DMS53 (cell line): ENCODE data around the gene ITPR2.
"Not testable (repeated sequence)": the region's sequence is repeated elsewhere in the genome, so short reads cannot be mapped to it uniquely, and the experiment has no call there.

Experiments used
- DNase-seq: peaks from one replicate; lab custom pipeline; 2025; lab: John Stamatoyannopoulos, UW

Gene ITPR2

DNA sequence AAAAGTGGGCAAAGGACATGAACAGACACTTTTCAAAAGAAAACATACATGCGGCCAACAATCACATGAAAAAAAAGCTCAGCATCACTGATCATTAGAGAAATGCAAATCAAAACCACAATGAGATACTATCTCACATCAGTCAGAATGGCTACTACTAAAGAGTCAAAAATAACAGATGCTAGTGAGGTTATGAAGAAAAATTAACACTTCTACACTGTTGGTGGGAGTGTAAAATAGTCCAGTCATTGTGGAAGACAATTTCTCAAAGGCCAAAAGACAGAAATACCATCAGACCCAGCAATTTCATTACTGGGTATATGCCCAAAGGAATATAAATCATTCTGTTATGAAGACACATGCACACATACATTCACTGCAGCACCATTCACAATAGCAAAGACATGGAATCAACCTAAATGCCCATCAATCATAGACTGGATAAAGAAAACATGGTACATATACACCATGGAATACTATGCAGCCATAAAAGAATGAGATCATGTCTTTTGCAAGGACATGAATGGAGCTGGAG is 103.8 kb downstream of the ITPR2 start:
- DNase-seq = not testable (repeated sequence)

DNA sequence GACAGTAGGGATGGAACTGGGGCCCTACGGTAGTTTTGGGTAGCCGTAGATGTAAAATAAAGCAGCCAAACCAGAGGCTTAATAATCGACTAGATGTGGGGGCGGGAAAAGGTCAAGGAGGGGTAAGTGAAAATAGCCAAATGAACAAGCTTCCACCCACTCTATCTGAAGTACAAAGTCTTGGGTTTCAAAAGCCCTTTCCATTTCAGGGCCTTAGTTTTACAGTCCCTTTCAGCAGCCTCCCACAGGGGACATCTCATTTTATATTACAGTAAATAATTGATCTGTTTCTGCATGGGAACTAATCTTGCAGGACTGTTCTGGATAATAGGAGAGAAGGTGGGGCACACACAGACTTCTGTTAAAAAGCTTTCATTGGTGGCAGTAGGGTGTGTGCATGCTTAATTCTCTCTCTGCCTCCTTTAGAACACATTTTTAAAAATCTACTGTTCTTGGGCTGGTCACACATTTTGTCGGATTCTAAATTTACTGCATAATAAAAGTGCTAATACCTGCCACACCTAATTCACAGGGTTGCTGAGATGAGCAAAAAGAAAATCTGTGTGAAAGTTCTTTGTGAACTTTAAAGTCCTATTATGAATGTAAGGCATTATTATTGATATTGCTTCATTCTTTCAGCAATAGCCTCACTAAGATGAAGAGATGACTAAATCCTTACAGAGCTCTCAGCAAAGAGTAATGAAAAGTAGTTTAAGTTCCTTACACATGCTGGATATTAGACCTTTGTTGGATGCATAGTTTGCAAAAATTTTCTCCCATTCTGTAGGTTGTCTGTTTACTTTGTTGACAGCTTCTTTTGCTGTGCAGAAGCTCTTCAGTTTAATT is 104.6 kb downstream of the ITPR2 start:
- no peak for DNase-seq

DNA sequence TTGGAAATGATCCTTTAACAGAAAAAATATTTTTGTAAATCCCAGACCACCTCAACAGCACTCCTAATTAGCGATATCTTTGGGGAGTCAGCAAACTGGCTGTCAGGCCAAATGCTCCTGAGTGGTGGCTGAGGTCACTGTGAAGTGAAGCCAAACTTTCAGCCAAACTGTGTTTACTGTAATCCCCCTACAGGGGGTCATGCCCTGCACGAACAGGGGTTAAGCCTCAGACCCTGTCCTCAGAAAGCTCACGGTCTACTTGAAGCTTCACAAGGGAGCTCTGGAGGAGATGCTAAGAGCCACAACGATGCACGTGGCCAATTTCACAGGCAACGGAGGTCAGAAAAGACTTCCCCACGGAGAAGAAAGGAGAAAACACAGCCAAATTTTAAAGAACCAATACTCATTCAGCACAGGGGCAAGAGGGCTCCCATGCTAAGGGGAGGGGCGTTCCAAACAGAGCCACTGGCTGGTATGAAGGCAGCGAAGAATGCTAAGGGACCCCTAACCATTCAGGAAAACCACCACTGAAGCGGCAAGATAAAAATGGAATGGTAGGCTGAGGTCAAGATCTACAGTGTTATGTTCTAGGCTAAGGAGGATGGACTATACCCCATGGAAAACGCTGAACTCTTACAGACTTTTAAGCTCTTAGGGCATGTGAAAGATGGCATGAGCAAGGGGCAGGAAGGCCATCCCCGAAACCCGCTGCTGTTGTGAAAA is 105.4 kb downstream of the ITPR2 start:
- no peak for DNase-seq

DNA sequence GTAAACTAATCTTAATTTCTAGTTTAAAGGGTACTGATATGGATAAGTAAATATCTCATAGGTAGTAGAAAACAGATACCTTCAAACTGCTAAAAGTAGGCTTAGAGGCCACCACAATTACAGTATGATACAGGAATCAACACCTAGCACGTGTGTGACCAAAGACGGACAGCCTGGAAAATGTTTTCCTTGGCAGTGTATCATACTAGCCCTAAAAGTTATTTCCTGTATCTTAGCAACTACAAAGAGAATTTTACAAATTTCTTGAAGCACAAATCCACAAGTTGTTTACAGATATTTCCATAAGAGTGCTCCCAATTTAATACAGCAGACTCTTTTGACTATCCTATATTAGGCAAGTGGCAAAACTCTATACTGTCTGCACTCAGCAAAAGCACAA is 106.0 kb downstream of the ITPR2 start:
- DNase-seq = no peak

DNA sequence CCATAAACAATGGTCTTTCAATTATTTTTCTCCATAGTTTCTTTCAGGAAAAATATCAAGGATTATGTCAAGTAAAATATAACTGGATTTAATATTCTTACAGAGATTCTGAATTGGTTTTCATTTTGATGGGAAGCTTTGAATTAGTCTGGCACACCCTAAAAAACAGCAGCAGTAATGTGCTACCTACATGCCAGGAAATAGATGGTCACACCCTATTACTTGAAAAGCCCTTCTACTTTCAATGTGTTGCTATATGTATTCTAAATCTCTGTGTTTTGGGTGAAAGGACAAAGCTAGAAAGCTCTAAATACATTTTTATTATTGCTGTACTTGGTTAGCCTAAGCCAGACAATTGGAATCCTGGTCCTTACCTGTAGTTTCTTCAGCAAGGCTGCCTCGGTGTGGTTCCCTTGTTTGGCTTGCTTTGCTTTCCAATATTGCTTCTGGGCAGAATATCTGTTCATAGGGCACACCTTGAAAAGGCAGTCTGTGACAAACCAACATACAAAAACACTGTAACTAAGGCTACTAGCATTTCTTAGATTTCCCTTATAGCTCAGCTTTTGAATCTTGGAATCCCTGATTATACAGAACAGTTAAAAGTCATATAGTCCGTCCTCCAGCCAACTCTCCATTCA is 107.6 kb downstream of the ITPR2 start:
- no peak for DNase-seq

DNA sequence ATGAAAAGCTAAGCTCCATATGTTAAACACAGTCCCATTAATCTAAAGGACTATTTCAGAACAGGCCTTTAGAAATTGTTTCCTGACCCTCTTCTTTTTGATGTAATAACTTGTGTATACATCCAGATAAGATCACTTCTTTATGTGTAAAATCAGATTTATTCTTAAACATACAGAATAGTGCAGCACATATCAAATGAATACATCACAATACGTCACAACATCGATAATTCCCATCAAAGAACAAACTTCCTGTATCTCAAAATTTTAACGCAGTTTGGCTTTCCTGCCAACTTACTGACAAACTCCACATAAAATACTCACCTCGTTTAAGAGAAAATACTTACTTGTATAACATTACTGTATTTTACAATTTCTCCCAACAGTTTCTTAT is 108.7 kb downstream of the ITPR2 start:
- DNase-seq = no peak

DNA sequence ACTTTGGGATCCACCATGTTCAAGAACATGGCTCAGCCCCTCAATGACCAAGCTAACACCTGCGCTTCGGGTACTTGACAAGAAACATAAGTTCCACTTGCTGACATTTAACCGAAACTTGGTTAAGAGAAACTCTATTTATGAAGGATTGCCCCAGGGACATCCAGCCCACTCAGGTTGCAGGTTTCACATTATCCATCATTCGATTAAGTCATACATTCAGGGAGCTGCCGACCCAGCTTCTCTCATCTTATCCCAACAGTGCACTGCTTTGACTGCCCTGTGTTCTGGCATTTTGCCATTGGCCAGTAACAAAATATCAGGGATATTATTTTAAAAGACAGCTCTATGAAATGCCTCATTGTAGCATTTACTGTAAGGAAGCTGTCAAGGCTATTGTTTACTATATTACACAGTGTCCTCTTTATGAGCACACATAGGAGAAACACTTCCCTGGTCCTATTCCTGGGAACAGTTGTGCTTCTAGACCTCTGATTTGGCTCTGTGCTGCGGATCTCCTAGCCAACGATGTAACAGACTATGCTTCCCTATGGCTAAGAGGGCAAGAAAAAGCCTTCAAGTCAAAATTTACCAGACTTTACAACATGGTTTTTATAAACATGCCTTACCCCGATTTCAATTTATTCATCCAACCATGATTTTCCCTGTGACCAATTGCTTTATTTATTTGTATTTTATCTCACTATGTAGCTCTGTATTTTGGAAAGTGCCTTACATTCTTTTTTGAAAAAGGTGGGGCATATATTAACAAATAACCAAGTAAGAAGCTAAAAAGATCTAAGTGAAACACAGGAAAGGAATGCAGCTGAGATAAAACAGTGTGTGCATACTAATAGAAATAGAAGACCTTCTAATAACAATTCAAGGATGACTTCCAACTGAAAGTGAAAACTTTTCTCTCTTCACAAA is 109.3 kb downstream of the ITPR2 start:
- peak; percentile 56 for DNase-seq

DNA sequence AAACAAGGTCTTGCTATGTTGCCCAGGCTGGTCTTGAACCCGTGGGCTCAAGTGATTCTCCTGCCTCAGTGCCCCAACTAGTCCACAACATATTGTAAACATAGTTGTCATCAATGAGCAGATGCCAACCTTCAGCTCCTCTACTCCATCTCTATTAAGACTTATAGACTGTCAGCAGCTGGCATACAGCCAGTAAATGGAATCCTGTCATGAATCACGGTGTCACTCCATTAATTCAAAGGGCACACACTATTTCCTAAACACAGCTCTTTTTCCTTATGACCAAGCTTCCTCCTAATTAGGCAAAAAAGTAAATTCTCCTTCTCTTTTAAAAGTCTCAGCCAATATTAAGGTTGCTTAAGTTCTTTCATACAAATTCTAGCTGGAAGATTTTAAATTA is 111.2 kb downstream of the ITPR2 start:
- peak; percentile 88 for DNase-seq

DNA sequence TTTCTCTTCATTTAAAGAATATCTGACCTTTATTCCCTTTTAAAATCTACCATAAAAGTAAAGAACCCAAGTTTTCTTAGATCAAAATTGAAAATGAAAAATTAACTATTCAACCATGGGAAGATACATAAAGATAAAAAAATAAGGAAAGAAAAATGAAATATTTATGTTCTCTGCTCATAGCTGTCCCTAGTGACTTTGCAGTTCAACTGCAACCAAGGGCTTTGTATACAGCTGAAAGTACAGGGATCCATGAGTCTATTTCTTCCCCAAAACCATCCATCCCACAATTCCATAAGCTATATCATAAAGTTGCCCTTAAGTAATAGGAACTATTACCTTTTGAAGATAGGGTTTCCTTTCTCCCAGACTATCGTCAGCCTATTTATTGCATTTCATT is 113.1 kb downstream of the ITPR2 start:
- DNase-seq = peak; percentile 58

DNA sequence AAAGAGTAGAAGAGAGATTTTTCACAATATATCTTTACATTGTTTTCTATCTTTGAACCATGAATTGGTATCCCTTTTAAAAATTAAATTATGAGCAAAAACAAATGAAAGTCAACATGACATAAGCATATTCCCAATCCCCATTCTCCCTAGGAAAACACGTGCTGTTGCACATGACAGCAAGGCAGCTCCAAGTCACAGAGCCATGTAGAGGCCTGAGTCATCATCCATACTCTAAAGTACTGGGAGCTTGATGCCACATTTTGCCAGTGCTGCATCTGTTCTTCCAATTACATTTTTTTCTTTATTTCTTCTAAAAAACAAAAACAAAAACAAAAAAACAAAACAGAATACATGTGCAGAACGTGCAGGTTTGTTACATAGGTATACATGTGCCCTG is 115.2 kb downstream of the ITPR2 start:
- peak; percentile 92 for DNase-seq

DNA sequence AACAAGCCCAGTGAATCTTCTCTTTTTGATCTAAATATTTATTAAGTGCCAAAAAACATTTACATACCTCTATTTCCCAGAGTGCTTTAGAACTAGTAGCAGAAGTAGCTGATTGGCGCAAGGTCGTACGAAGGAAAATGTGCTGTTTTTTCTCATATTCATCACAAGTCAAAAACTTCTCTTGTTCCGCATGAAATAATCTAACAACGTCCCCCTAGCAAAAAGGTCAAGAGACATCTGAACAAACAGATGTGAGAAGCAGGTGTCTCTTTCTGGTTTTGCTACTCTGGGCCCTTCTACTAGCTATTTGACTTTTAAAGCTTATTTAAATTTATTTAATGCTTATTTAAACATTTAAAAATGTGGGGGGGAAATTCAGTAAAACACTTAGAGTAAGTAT is 117.8 kb downstream of the ITPR2 start:
- peak; percentile 95 for DNase-seq

DNA sequence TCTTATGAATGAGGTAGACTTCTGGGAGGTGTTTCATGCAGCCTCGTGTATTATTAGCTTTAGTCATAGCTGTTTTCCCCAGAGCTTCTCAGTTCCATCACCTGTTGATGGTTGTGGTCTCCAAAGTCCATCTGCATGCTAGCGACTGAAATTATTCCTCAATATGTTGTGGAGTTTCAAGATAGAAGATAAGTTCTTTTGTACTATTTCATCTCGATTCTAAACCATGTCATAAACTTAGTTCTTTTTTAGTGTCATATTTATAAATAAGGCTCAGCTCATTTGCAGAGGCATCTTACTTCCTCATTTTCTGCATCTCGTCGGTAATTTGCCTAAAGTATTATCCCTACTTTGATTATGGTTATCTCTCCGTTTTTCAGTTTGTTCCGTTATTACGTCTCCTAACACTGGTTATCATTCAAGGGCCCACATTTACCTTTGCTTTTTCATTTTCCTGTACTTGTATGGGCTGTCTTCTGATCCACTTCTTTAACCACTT is 119.1 kb downstream of the ITPR2 start:
- no peak for DNase-seq

DNA sequence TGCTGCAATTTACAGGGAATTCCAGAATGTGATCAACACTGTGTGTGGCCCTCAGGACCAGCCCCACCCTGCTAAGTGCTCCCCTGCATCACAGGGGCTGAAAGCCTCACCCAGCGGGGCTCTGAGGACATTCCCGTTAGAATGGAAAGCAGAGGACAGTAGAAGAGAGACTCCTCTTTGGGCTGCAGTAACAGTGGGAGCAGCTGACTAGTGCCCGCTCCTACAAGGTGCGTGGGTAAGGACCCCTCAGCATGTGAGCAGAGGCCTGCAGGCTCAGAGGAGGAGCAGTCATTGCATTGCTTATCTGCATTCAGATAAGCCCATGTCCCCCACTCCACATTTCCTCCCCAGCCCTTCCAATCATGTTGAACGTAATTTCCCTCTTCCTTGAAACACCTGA is 120.1 kb downstream of the ITPR2 start:
- DNase-seq = no peak

DNA sequence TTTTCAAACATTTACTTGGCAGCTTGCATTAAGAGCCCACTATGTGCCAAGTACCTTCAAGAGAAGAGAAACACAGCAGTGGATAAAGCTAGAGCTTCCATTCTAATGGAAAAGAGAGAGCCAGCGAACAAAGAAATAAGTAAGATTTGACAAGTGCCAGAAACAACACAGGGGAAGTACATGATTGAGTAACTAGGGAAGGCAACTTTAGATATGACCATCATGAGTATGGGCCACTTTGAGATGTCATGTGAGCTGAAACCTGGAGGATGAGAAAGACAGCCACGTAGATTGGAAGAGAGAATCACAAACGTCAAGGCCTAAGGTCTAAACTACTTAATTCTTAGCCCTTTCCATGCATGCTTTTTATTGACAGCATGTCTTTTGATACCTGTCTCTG is 121.4 kb downstream of the ITPR2 start:
- DNase-seq = no peak

DNA sequence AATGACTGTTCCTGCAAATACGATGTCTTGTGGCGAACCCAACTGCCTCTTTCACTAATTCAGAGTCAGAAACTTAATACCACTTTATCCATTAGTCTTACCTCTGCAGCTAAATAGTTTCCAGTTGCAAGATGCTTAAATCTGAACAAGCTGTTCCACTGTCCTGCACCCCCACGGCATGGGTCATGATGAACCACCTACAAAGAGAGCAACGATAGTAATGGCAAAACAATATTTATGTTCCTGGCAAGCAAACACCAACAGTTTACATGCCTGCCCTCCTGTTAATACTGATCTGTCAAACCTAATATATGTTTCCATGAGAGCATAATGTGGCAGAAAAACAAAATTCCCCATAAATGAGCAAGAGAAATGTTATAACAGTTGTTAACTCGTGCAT is 121.9 kb downstream of the ITPR2 start:
- no peak for DNase-seq

DNA sequence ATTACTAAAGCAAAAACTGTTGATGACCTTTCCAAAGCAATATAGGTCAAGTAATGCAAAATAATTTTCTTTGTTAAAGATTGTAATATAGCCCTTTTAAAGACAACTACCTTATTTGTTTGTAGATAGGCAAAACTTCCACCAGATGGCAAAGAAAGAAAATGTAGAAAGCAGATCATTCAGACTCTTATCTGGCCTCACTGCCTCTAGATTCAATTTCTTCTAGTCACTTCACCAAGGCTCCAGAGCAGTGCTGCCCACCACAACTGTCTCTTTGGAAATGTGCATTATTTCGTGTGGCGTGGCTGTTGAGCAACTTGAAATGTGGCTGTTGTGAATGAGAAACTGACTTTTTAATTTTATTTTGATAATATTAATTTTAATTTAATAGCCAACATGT is 127.1 kb downstream of the ITPR2 start:
- no peak for DNase-seq

DNA sequence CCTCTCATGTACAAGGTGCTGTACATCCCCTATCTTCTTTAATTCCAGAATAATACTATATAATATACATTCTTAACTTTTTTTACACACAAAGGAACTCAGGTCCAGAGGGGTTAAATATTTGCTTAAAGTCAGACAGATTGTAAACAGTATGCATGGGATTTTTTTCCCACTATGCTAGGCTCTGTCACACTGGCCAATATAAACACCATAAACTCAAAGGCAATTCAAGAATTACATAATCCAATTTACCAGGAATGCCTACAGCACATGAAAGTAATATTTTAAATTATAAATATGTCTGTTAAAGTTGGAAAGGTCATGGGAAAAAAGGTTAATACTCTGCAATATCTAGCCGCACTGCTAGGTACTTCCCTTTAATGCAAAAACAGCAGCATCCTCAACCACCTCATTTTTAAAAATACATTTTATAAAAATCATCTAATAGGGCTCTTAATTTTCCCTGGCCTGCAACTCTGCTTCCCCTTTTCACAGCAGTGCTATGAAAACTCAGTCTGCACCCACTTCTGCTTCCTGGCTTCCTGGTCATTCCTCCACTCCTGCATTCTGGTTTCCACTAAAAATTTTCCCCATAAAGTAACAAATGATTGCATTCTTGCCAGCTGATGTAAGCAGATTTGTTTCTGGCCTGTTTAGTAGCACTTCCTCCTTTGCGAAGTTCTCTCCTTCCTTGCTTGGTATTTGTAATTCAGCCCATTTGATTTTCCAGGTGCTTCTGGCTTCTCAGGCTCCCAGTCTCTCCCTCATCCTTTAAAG is 128.1 kb downstream of the ITPR2 start:
- peak; percentile 43 for DNase-seq

DNA sequence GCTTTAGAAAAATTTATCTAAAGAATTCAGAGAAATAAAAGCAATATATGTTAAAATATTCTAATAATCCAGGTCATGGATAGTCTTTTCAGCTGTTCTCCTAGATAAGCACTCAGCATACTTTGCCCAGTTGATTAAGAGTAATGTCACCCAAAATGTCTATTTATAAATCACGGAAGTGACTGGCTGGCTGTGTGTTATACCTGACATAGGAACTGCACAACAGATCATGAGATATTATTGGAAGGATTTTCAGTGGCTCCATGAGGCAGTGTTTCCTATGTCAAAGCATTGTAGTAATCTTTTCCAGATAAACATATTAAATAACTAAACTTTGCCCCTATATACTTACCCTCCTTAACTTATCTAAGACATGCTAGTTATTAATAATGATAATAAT is 128.8 kb downstream of the ITPR2 start:
- no peak for DNase-seq

DNA sequence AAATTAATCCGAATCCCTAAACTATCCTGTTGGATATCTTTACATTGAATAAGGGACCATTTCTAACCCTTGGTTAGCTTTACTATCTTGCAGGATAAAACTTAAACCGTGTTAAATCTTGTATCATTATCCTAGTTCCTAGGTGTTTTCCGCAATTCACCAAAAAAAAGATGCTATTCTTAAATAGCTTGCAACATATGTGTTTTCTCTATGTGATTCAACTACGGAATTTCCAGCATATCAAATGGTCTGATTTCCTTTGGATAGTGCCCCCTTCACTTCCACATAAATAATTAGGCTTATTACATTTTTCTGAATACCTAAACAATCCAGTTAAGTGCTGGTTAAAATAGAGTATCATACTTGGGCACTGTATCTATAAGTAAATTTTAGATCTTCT is 130.3 kb downstream of the ITPR2 start:
- DNase-seq = no peak

DNA sequence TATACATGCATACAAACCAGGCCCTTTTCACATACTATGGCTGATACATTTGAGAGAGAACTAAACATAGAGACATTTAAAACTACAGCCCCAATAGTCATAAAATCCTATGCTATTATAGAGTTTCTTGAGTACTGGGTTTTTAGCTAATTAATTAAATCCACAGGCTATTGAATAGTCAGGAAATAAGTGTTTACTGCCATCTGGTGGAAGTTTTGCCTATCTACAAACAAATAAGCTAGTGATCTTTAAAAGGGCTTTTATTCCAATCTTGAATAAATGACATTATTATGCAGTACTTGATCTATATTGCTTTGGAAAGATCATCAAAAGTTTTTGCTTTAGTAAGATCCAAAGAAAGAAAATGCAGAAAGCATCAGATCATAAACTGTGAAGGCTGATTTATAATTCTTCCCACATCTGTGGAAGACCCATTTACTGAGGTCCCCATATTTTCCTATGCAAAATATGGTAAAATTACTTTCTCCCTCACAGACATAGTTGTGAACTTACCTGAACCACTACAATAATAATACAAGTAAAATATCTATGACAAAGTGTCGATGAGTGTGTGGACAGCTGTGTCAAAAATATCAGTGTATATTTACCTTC is 131.3 kb downstream of the ITPR2 start:
- DNase-seq = peak; percentile 71
